Smooth muscle cell (in vitro differentiated cells): Measurements from ENCODE around the gene TSPAN2. TPM values are rescaled to one million over a fixed set of nuclear protein-coding genes. Genes with fewer than 3 reads are reported as not detected.
A peak's percentile ranks its signal among the peaks of the same experiment; 100 is the strongest.

Source experiments
- DNase-seq: peaks from one replicate; lab custom pipeline; 2025; ENCODE audit not compliant: unreplicated experiment; lab: John Stamatoyannopoulos, UW
- H2AFZ ChIP-seq: fragments of 200-600 bp; sonication (generic); 2 replicates; pipeline ENCODE4 v1.6.0; 2016; ENCODE audit warnings: antibody characterized with exemption, low read depth, mild to moderate bottlenecking
- H3F3A ChIP-seq: fragments of 200-600 bp; sonication (generic); 2 replicates; pipeline ENCODE4 v1.6.0; 2017; ENCODE audit warnings: antibody characterized with exemption, low read depth
- H3K27ac ChIP-seq: fragments of 200-600 bp; sonication (generic); 2 replicates; pipeline ENCODE4 v1.5.1; 2016; ENCODE audit warnings: low read depth, mild to moderate bottlenecking
- H3K27me3 ChIP-seq: fragments of 200-600 bp; sonication (generic); 2 replicates; pipeline ENCODE4 v1.6.1; 2016; ENCODE audit warnings: low read depth, mild to moderate bottlenecking
- H3K36me3 ChIP-seq: fragments of 200-600 bp; sonication (generic); 2 replicates; pipeline ENCODE4 v1.5.1; 2016; ENCODE audit warnings: low read depth
- H3K4me1 ChIP-seq: fragments of 200-600 bp; sonication (generic); 2 replicates; pipeline ENCODE4 v1.5.1; 2016; ENCODE audit warnings: low read depth
- H3K4me2 ChIP-seq: fragments of 200-600 bp; sonication (generic); 2 replicates; pipeline ENCODE4 v1.6.0; 2016; ENCODE audit warnings: mild to moderate bottlenecking
- H3K4me3 ChIP-seq: fragments of 200-600 bp; sonication (generic); 2 replicates; pipeline ENCODE4 v1.5.1; 2016; ENCODE audit warnings: mild to moderate bottlenecking
- H3K79me2 ChIP-seq: fragments of 200-600 bp; sonication (generic); 2 replicates; pipeline ENCODE4 v1.6.0; 2016; ENCODE audit warnings: low read depth, mild to moderate bottlenecking
- H3K9ac ChIP-seq: fragments of 200-600 bp; sonication (generic); 2 replicates; pipeline ENCODE4 v1.6.0; 2016; ENCODE audit warnings: low read depth
- H3K9me3 ChIP-seq: fragments of 200-600 bp; sonication (generic); replicated peaks from 2 replicates; pipeline ENCODE4 v1.5.1; 2016; ENCODE audit warnings: low read depth
- H4K20me1 ChIP-seq: fragments of 200-600 bp; sonication (generic); 2 replicates; pipeline ENCODE4 v1.6.0; 2016; ENCODE audit warnings: low read depth
- WGBS: methylation state at CpG from one replicate; pipeline ENCODE4 v1.1.7; 2016; ENCODE audit warnings: low lambda C conversion rate; 5-methylcytosine and 5-hydroxymethylcytosine counted together
- polyA plus RNA-seq: library from polyadenylated mRNA; unstranded; fragments of >200 nt; fragmentation: Nextera tagmentation; extraction: Ambion mirVana; gene quantifications from 2 replicates; pipeline ENCODE4 v1.2.1, GENCODE V29; 2016
- total RNA-seq: library from RNA; depleted of rRNA; stranded (reverse); fragments of >200 nt; gene quantifications from 2 replicates; pipeline ENCODE4 v1.2.3, GENCODE V29; 2014
- TF ChIP-seq, protein P1 (sequence below): fragments of 200-600 bp; sonication (generic); IDR thresholded peaks from 2 replicates; pipeline ENCODE4 v1.5.1; 2017; ENCODE audit warnings: borderline replicate concordance, mild to moderate bottlenecking, antibody characterized with exemption; ENCODE audit not compliant: insufficient read depth, poor library complexity, severe bottlenecking

TSPAN2 gene
- total and polyA plus RNA-seq, 2 experiments from 2014 or later: 13.8 to 17.4 TPM

DNA sequence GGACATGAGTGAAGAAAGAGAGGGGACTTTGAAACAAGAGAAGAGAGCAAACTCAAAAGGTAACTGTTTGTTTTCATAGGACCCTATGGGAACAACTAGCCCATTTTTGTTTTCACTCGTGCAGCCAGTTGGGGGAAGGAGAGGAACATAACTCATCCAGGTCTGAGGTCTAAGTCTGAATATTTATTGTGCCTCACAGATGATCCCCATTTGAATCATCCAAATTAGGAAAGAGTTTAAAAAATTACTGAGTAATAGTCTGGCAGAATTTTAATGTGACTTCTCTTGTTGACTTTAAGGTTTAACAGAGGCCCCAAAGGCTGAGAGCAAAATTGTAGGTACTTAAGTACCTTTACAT lies 10.4 kb upstream of the TSPAN2 start:
- no peaks in the 10 kb centered on the region for H3K4me1 ChIP-seq
- no peak overlapping the region for H3K9ac ChIP-seq
- H3K4me2 ChIP-seq: no peak overlapping the region

DNA sequence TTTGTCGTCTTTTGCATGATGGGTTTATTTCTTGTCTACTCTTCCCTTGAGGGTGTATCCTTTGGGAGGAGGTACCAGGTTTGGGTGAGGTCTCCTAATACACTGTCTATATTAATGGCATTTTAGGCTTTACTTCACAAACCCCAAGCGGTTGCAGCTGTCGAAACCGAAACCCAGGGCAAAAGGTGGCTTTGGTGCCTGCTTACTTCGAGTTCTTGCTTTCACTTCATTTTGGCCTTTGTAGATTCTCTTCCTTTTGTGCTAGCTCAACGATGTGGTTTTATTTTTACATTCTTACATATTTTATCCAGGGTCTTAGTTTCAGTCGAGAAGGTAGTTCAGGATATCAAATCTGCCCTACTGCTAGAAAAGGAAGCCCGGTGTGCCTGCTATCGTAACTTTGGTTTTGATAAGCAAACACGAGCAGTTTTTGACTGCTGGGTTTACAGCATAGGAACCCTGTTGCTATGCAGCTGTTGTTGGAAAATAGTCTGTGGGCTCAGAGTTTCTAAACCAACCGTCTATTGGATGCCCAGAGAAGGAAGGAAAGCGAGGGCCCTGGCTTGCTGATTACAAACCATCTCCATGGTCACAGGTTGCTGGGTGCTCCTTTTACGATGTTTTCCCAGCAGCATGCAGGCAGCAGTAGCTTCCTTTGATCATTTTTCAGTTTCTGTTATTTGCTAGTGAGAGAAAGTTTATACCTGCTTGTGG lies 9.8 kb upstream of the TSPAN2 start:
- no peaks in the 10 kb centered on the region for H3K36me3 ChIP-seq
- H3K4me2 ChIP-seq: no peak overlapping the region
- WGBS: 67% methylated on average over 13 of the region's 13 CpGs
- TF ChIP-seq, protein P1, sequence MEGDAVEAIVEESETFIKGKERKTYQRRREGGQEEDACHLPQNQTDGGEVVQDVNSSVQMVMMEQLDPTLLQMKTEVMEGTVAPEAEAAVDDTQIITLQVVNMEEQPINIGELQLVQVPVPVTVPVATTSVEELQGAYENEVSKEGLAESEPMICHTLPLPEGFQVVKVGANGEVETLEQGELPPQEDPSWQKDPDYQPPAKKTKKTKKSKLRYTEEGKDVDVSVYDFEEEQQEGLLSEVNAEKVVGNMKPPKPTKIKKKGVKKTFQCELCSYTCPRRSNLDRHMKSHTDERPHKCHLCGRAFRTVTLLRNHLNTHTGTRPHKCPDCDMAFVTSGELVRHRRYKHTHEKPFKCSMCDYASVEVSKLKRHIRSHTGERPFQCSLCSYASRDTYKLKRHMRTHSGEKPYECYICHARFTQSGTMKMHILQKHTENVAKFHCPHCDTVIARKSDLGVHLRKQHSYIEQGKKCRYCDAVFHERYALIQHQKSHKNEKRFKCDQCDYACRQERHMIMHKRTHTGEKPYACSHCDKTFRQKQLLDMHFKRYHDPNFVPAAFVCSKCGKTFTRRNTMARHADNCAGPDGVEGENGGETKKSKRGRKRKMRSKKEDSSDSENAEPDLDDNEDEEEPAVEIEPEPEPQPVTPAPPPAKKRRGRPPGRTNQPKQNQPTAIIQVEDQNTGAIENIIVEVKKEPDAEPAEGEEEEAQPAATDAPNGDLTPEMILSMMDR: no peak
- H3K4me3 ChIP-seq: peak overlapping the region; percentile 9
- H3K27ac ChIP-seq: no peak overlapping the region
- H3K9me3 ChIP-seq: no peaks in the 10 kb centered on the region
- H3K79me2 ChIP-seq: no peaks in the 10 kb centered on the region
- H2AFZ ChIP-seq: peak overlapping the region; percentile 38
- no peak for DNase-seq
- H3K4me1 ChIP-seq: no peaks in the 10 kb centered on the region
- H3F3A ChIP-seq: no peaks in the 10 kb centered on the region
- no peak overlapping the region for H3K9ac ChIP-seq
- no peaks in the 10 kb centered on the region for H3K27me3 ChIP-seq
- no peaks in the 10 kb centered on the region for H4K20me1 ChIP-seq

More for the DNA sequence above, 10.4 kb upstream of the TSPAN2 start:
- peak overlapping the region; percentile 38 for H2AFZ ChIP-seq
- no peaks in the 10 kb centered on the region for H3K79me2 ChIP-seq
- no peaks in the 10 kb centered on the region for H4K20me1 ChIP-seq
- no peak overlapping the region for H3K4me3 ChIP-seq
- H3K27me3 ChIP-seq: no peaks in the 10 kb centered on the region
- DNase-seq: no peak
- H3K27ac ChIP-seq: no peak overlapping the region
- TF ChIP-seq, protein P1: no peak
- no peaks in the 10 kb centered on the region for H3K9me3 ChIP-seq
- H3F3A ChIP-seq: no peaks in the 10 kb centered on the region
- no peaks in the 10 kb centered on the region for H3K36me3 ChIP-seq
- WGBS: 54% methylated on average over 1 of the region's 1 CpG

- H3K4me2 ChIP-seq: no peak overlapping the region
- no peaks in the 10 kb centered on the region for H3K36me3 ChIP-seq
- WGBS: 90% methylated on average over 1 of the region's 1 CpG
- peaks cover 7% of the 10 kb centered on the region for H3K4me1 ChIP-seq
- no peak for DNase-seq
- H3K9me3 ChIP-seq: no peaks in the 10 kb centered on the region
- TF ChIP-seq, protein P1: no peak
- H2AFZ ChIP-seq: no peak overlapping the region
- no peaks in the 10 kb centered on the region for H3K27me3 ChIP-seq
- H3K79me2 ChIP-seq: no peaks in the 10 kb centered on the region
- H4K20me1 ChIP-seq: no peaks in the 10 kb centered on the region
- H3K4me3 ChIP-seq: no peak overlapping the region
- no peak overlapping the region for H3K27ac ChIP-seq
- H3K9ac ChIP-seq: no peak overlapping the region
- no peaks in the 10 kb centered on the region for H3F3A ChIP-seq
These were observed 2.9 kb upstream of the TSPAN2 start for GRCh38 chr1:115092175-115092574.

GRCh38 chr1:115091572-115091971 lies 2.3 kb upstream of the TSPAN2 start:
- H4K20me1 ChIP-seq: no peaks in the 10 kb centered on the region
- no peak overlapping the region for H3K4me2 ChIP-seq
- no peak overlapping the region for H3K4me3 ChIP-seq
- no peaks in the 10 kb centered on the region for H3K79me2 ChIP-seq
- H3K4me1 ChIP-seq: peaks cover 7% of the 10 kb centered on the region
- no peaks in the 10 kb centered on the region for H3K9me3 ChIP-seq
- no peaks in the 10 kb centered on the region for H3K36me3 ChIP-seq
- TF ChIP-seq, protein P1: no peak
- no peak overlapping the region for H2AFZ ChIP-seq
- DNase-seq: no peak
- no peak overlapping the region for H3K27ac ChIP-seq
- WGBS: 95% methylated on average over 2 of the region's 2 CpGs
- no peaks in the 10 kb centered on the region for H3K27me3 ChIP-seq
- H3K9ac ChIP-seq: no peak overlapping the region
- no peaks in the 10 kb centered on the region for H3F3A ChIP-seq
